ENCODE results near the gene PODXL. TPM values are rescaled to one million over a fixed set of nuclear protein-coding genes. Genes with fewer than 3 reads are reported as not detected.

The PODXL gene
- total and polyA plus RNA-seq, 2 donors from 2014 or later = 114 to 150 TPM

- H3K36me3 ChIP-seq (ENCODE audit: control insufficient read depth in 2 of 3, insufficient read depth in 3 of 3, low read length in 3 of 3) = no peaks in the 10 kb centered on the region
- no peak overlapping the region for H3K27ac ChIP-seq (ENCODE audit: low read depth in 2 of 2, low read length in 2 of 2)
- no peak for TF ChIP-seq CTCF (IDR thresholded peaks at IDR 0.05; ENCODE audit: borderline replicate concordance, extremely low read depth, insufficient read depth)
- no peak overlapping the region for H3K9ac ChIP-seq (ENCODE audit: low read length in 3 of 3)
- intact Hi-C loops (cut with DNase I) = no loop called here
- DNase-seq (no peak), FAIRE-seq (no peak)
- no peaks in the 10 kb centered on the region for H3K9me3 ChIP-seq (ENCODE audit: control insufficient read depth in 2 of 3, insufficient read depth in 1 of 3, low read length in 3 of 3)
- no peaks in the 10 kb centered on the region for H3K4me1 ChIP-seq (ENCODE audit: control insufficient read depth in 2 of 3, insufficient read depth in 2 of 3, low read depth in 1 of 3, low read length in 3 of 3)
- H3K4me3 ChIP-seq (ENCODE audit: low read length in 3 of 3) = no peak overlapping the region
- no peaks in the 10 kb centered on the region for H3K27me3 ChIP-seq (ENCODE audit: control insufficient read depth, insufficient read depth, low read length)
These were observed 48.4 kb upstream of the PODXL start for GRCh38 chr7:131604841-131605279.

- Histone ChIP-seq H3K9ac (ENCODE audit: low read length in 3 of 3) (no peak overlapping the region), H3K4me3 (ENCODE audit: low read length in 3 of 3) (no peak overlapping the region), H3K27me3 (ENCODE audit: control insufficient read depth, insufficient read depth, low read length) (no peaks in the 10 kb centered on the region), H3K4me1 (ENCODE audit: control insufficient read depth in 2 of 3, insufficient read depth in 2 of 3, low read depth in 1 of 3, low read length in 3 of 3) (no peaks in the 10 kb centered on the region), H3K9me3 (ENCODE audit: control insufficient read depth in 2 of 3, insufficient read depth in 1 of 3, low read length in 3 of 3) (no peaks in the 10 kb centered on the region), H3K36me3 (ENCODE audit: control insufficient read depth in 2 of 3, insufficient read depth in 3 of 3, low read length in 3 of 3) (no peaks in the 10 kb centered on the region), H3K27ac (ENCODE audit: low read depth in 2 of 2, low read length in 2 of 2) (no peak overlapping the region)
- intact Hi-C loops (cut with DNase I) = no loop called here
- FAIRE-seq (no peak), DNase-seq (no peak)
- no peak for TF ChIP-seq CTCF (IDR thresholded peaks at IDR 0.05; ENCODE audit: borderline replicate concordance, extremely low read depth, insufficient read depth)
These were observed 47.5 kb upstream of the PODXL start for GRCh38 chr7:131603932-131604331.

- FAIRE-seq = no peak
- Histone ChIP-seq H3K27ac (ENCODE audit: low read depth in 2 of 2, low read length in 2 of 2) (no peak overlapping the region), H3K9me3 (ENCODE audit: control insufficient read depth in 2 of 3, insufficient read depth in 1 of 3, low read length in 3 of 3) (no peaks in the 10 kb centered on the region), H3K9ac (ENCODE audit: low read length in 3 of 3) (no peak overlapping the region), H3K36me3 (ENCODE audit: control insufficient read depth in 2 of 3, insufficient read depth in 3 of 3, low read length in 3 of 3) (no peaks in the 10 kb centered on the region), H3K4me3 (ENCODE audit: low read length in 3 of 3) (no peak overlapping the region), H3K27me3 (ENCODE audit: control insufficient read depth, insufficient read depth, low read length) (no peaks in the 10 kb centered on the region), H3K4me1 (ENCODE audit: control insufficient read depth in 2 of 3, insufficient read depth in 2 of 3, low read depth in 1 of 3, low read length in 3 of 3) (no peaks in the 10 kb centered on the region)
- no peak for DNase-seq
- intact Hi-C loops (cut with DNase I) = no loop called here
- no peak for TF ChIP-seq CTCF (IDR thresholded peaks at IDR 0.05; ENCODE audit: borderline replicate concordance, extremely low read depth, insufficient read depth)
These were observed 46.6 kb upstream of the PODXL start for GRCh38 chr7:131602994-131603372.

GRCh38 chr7:131602304-131602993, 46.0 kb upstream of the PODXL start:
- Histone ChIP-seq H3K27ac (ENCODE audit: low read depth in 2 of 2, low read length in 2 of 2) (no peak overlapping the region), H3K9ac (ENCODE audit: low read length in 3 of 3) (no peak overlapping the region), H3K27me3 (ENCODE audit: control insufficient read depth, insufficient read depth, low read length) (no peaks in the 10 kb centered on the region), H3K9me3 (ENCODE audit: control insufficient read depth in 2 of 3, insufficient read depth in 1 of 3, low read length in 3 of 3) (no peaks in the 10 kb centered on the region), H3K4me3 (ENCODE audit: low read length in 3 of 3) (no peak overlapping the region), H3K4me1 (ENCODE audit: control insufficient read depth in 2 of 3, insufficient read depth in 2 of 3, low read depth in 1 of 3, low read length in 3 of 3) (no peaks in the 10 kb centered on the region), H3K36me3 (ENCODE audit: control insufficient read depth in 2 of 3, insufficient read depth in 3 of 3, low read length in 3 of 3) (no peaks in the 10 kb centered on the region)
- FAIRE-seq (no peak), DNase-seq (no peak)
- no peak for TF ChIP-seq CTCF (IDR thresholded peaks at IDR 0.05; ENCODE audit: borderline replicate concordance, extremely low read depth, insufficient read depth)
- intact Hi-C loops (cut with DNase I) = no loop called here

Data from kidney (tissue), 14 donors.